Stimulated activated CD8-positive, alpha-beta memory T cell treated with anti-CD3 and anti-CD28 coated beads, Interleukin-4, amount 100 ng/mL, for 24 hours (primary cell): ENCODE data around the gene KCNJ4.

ENCODE experiments used
- DNase-seq: peaks from one replicate; pipeline ENCODE4 v3.0.0-alpha.2; 2020; ENCODE audit warnings: low read depth

Gene KCNJ4

GRCh38 chr22:38429499-38430068 lies 25.4 kb downstream of the KCNJ4 start:
- DNase-seq = no peak

GRCh38 chr22:38428714-38429113 lies 26.3 kb downstream of the KCNJ4 start:
- no peak for DNase-seq

GRCh38 chr22:38427940-38428339 lies 27.1 kb downstream of the KCNJ4 start:
- no peak for DNase-seq

- no peak for DNase-seq
Observed at GRCh38 chr22:38427465-38427864, 27.5 kb downstream of the KCNJ4 start.

GRCh38 chr22:38426628-38427027 lies 28.4 kb downstream of the KCNJ4 start:
- DNase-seq = no peak

- DNase-seq = no peak
Observed at GRCh38 chr22:38424525-38425080, 30.4 kb downstream of the KCNJ4 start.

- no peak for DNase-seq
Observed at GRCh38 chr22:38423512-38424503, 31.2 kb downstream of the KCNJ4 start.

- DNase-seq = no peak
Observed at GRCh38 chr22:38422611-38423511, 32.1 kb downstream of the KCNJ4 start.

- no peak for DNase-seq
Observed at GRCh38 chr22:38420734-38421133, 34.3 kb downstream of the KCNJ4 start.

- DNase-seq = no peak
Observed at GRCh38 chr22:38419858-38420160, 35.2 kb downstream of the KCNJ4 start.

GRCh38 chr22:38419121-38419857 lies 35.7 kb downstream of the KCNJ4 start:
- DNase-seq = no peak

- no peak for DNase-seq
Observed at GRCh38 chr22:38418589-38418988, 36.4 kb downstream of the KCNJ4 start.

GRCh38 chr22:38417252-38418060 lies 37.5 kb downstream of the KCNJ4 start:
- DNase-seq = no peak

GRCh38 chr22:38416621-38417251 lies 38.3 kb downstream of the KCNJ4 start:
- DNase-seq = no peak

GRCh38 chr22:38415561-38416321 lies 39.3 kb downstream of the KCNJ4 start:
- no peak for DNase-seq

- no peak for DNase-seq
Observed at GRCh38 chr22:38415046-38415445, 40.0 kb downstream of the KCNJ4 start.

- no peak for DNase-seq
Observed at GRCh38 chr22:38414009-38414395, 41.0 kb downstream of the KCNJ4 start.

- no peak for DNase-seq
Observed at GRCh38 chr22:38413085-38414008, 41.7 kb downstream of the KCNJ4 start.
